Cardiac fibroblast (primary cell): Measurements from ENCODE around the gene PDZD2.

Source experiments
- DNase-seq, 2 donors: peaks; one replicate each; pipeline versions ENCODE4 v3.0.0 to v3.0.0-alpha.2; 2010; ENCODE audit warnings: low read depth in 2 of 2
- H3K4me3 ChIP-seq, 2 donors: replicated peaks in 1 of 2; 1 replicate in 1 of 2; 2 replicates in 1 of 2; pipeline ENCODE4 v1.5.1; 2011; ENCODE audit warnings: low read depth in 2 of 2, low read length in 2 of 2, mild to moderate bottlenecking in 2 of 2, moderate library complexity in 1 of 2
- TF ChIP-seq, protein P1 (sequence below): IDR thresholded peaks from one replicate; pipeline ENCODE4 v1.5.1; 2011; ENCODE audit warnings: low read depth, mild to moderate bottlenecking, low read length, inconsistent platforms

Gene PDZD2

DNA sequence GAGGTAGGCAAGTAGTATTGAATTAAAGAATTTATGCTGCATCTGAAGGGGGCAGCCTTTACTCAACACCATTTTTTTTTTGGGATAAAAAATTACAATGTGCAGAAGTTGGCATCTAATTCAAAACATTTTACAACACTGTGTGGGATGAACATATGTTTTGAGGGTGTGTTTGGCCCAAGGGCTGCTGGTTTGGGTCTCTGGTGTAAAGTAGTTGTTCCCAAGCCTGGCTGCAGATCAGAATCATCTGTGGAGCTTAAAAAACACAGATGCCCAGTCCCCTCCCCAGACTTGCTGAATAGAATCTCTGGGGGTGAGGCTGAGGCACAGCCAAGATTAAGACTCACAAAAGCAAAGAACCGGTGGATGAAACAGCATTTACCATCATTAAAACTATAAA is 33.0 kb upstream of the PDZD2 start:
- TF ChIP-seq, protein P1, sequence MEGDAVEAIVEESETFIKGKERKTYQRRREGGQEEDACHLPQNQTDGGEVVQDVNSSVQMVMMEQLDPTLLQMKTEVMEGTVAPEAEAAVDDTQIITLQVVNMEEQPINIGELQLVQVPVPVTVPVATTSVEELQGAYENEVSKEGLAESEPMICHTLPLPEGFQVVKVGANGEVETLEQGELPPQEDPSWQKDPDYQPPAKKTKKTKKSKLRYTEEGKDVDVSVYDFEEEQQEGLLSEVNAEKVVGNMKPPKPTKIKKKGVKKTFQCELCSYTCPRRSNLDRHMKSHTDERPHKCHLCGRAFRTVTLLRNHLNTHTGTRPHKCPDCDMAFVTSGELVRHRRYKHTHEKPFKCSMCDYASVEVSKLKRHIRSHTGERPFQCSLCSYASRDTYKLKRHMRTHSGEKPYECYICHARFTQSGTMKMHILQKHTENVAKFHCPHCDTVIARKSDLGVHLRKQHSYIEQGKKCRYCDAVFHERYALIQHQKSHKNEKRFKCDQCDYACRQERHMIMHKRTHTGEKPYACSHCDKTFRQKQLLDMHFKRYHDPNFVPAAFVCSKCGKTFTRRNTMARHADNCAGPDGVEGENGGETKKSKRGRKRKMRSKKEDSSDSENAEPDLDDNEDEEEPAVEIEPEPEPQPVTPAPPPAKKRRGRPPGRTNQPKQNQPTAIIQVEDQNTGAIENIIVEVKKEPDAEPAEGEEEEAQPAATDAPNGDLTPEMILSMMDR = no peak

DNA sequence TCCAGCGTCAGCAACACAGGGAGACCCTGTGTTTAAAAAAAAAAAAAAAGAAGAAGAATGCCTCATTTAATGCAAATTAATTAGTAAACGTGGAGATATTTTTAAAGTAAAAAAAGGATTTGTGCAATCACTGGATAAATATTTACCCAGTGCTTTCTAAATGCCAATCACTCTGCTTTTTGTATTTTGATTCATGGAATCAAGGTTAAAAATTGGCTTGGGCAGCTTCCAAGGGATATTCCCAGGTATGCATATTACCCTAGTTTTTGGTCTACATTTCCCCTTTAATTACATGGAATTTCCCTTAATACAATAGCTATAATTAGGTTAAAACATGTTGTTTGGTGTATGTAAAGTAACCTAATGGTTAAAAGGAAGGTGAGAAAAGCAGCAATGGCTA is 31.4 kb upstream of the PDZD2 start:
- DNase-seq = no peak
- no peak overlapping the region for H3K4me3 ChIP-seq
- TF ChIP-seq, protein P1 = no peak

More for the DNA sequence above, 33.0 kb upstream of the PDZD2 start:
- H3K4me3 ChIP-seq = no peak overlapping the region
- no peak for DNase-seq

DNA sequence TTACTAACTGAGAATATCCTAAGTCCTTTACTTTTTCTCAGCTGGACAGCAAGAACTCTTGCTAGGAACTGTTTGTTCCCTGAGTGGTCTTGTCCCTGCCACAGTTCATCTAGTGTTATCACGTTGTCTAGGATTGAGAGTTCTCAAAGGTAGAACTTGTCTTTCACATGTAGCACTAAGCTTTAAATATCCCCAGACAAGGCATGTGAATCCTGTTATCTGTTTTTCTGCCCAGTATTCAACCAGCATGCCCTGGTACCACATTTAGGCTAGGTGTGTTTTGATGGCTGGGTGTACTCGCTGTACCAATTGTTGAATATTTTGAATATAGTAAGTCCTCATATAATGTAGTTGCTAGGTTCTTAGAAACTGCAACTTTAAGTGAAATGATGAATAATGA is 27.9 kb upstream of the PDZD2 start:
- TF ChIP-seq, protein P1 = no peak
- DNase-seq = no peak
- H3K4me3 ChIP-seq = no peak overlapping the region

DNA sequence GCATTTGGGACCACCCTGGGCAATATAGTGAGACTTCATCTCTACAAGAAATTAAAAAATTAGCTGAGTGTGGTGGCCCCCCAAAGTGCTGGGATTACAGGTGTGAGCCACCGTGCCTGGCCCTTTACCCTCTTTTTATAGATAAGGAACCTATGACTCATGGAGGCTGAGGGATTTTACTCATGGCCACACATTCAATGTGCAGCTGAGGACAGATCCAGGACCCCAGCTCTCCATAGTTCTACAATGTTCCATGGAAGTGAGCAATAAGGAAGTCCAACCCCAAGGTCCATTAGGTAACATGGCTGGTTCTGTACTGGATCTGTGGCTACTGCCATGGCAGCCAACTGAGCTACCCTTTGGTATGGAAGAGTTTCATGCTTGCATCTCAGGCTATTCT is 25.3 kb upstream of the PDZD2 start:
- DNase-seq = no peak

DNA sequence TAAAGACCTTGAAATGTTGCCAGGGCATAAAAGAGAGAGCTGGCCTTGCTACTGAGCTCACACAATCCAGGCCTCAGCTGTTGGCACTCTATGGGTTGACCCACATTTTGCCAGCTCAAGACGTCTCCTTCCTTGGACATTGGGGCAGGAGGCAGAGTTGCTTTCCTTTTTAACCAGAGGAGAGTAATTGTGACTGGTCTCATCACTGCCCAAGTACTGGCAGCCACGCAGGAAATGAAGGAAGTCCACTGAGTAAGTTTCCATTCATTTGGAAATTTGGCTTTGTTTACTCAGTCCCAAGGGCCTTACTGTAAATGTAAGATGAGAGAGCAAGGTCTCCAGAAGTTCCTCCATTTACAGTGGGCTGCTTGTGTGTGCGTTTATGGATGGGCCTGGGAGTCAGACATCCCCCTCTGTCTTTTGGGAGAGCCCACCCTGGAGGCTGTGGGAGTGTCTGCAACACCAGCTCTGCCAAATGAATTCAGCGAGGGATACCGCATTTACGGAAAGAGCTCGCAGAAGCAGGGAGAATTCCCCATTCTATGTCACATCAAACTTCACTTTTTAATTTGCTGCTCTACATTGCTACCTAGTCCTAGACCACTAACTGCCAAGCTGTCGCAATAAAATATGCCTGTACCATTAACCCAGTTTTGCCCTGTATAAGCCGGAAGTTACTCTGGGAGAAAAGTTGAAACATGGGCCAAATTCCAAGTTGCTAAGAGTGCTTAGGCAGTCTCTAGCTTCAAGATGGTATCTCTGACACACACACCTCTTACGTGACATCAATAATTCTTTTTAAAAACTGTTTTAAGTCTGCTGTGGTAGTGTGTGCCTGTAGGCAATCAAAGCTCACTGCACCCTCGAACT is 24.5 kb upstream of the PDZD2 start:
- H3K4me3 ChIP-seq = no peak overlapping the region
- peak; percentile 56 to 60 for DNase-seq
- TF ChIP-seq, protein P1 = no peak

More for the DNA sequence above, 25.3 kb upstream of the PDZD2 start:
- TF ChIP-seq, protein P1 = no peak
- H3K4me3 ChIP-seq = no peak overlapping the region

DNA sequence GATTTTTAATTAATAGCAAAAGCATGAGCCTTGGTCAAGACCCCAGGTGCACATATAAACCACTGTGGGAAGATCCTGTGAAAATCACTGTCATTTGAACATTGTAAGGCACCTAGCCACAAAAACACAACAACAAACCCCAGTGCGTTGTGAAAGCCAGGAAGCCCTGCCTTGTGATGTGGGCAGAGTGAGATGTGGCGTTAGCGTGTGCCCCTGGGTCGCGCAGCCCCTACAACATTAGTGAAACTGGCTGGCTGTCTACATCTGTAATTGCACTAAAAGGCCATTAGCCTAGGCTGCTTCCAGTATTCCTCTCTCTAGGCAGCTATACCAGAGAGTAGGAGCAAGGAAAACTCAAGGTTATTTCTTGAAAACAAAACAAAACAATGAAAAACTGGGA is 21.1 kb upstream of the PDZD2 start:
- TF ChIP-seq, protein P1 = no peak
- no peak overlapping the region for H3K4me3 ChIP-seq
- DNase-seq = no peak
